Fibroblast of pulmonary artery (primary cell): Measurements from ENCODE around the gene SEMA5B.

Source experiments
- DNase-seq: peaks from one replicate; pipeline ENCODE4 v3.0.0-alpha.2; 2010; ENCODE audit warnings: low read depth
- H3K4me3 ChIP-seq: replicated peaks from 2 replicates; pipeline ENCODE4 v1.5.1; 2011; ENCODE audit warnings: low read depth, mild to moderate bottlenecking, control low read depth, low read length, moderate library complexity
- CTCF ChIP-seq: IDR thresholded peaks from 2 replicates; pipeline ENCODE4 v1.5.1; 2011; ENCODE audit warnings: mild to moderate bottlenecking, control low read depth, low read length, inconsistent platforms; ENCODE audit errors: missing control alignments

SEMA5B gene

GRCh38 chr3:123046262-123047061, 18.9 kb upstream of the SEMA5B start:
- no peak for DNase-seq

GRCh38 chr3:123044981-123045763, 17.6 kb upstream of the SEMA5B start:
- no peak overlapping the region for H3K4me3 ChIP-seq
- TF ChIP-seq CTCF, result no peak
- DNase-seq, result no peak

More at GRCh38 chr3:123046262-123047061, 18.9 kb upstream of the SEMA5B start:
- H3K4me3 ChIP-seq, result no peak overlapping the region
- TF ChIP-seq CTCF, result no peak

GRCh38 chr3:123042413-123042812, 14.8 kb upstream of the SEMA5B start:
- DNase-seq, result no peak
- H3K4me3 ChIP-seq, result no peak overlapping the region
- TF ChIP-seq CTCF, result no peak

GRCh38 chr3:123039178-123039577, 11.6 kb upstream of the SEMA5B start:
- H3K4me3 ChIP-seq, result no peak overlapping the region
- no peak for TF ChIP-seq CTCF
- DNase-seq, result no peak

- no peak for DNase-seq
- TF ChIP-seq CTCF, result no peak
- H3K4me3 ChIP-seq, result no peak overlapping the region
These were observed 11.2 kb upstream of the SEMA5B start for GRCh38 chr3:123038751-123039150.

- H3K4me3 ChIP-seq, result no peak overlapping the region
- no peak for DNase-seq
- TF ChIP-seq CTCF, result no peak
These were observed 9.4 kb upstream of the SEMA5B start for GRCh38 chr3:123037015-123037375.
